Mesendoderm (in vitro differentiated cells): ENCODE results near the gene NDFIP1.

Source experiments
- DNase-seq: peaks from one replicate; pipeline ENCODE4 v3.0.0; 2013
- H2AK5ac ChIP-seq: 2 replicates; pipeline ENCODE4 v1.6.1; 2013; ENCODE audit warnings: low read length, inconsistent platforms
- H2BK120ac ChIP-seq: 2 replicates; pipeline ENCODE4 v1.6.1; 2013; ENCODE audit warnings: low read depth, mild to moderate bottlenecking, low read length, moderate library complexity, mixed read lengths
- H2BK15ac ChIP-seq: replicated peaks from 2 replicates; pipeline ENCODE4 v1.6.1; 2013; ENCODE audit warnings: low read depth, mild to moderate bottlenecking, moderate library complexity
- H2BK5ac ChIP-seq: 2 replicates; pipeline ENCODE4 v1.6.1; 2013; ENCODE audit warnings: low read length, inconsistent platforms
- H3K18ac ChIP-seq: 2 replicates; pipeline ENCODE4 v1.6.1; 2013; ENCODE audit warnings: mild to moderate bottlenecking, low read length, mixed read lengths
- H3K23ac ChIP-seq: one replicate; pipeline ENCODE4 v1.6.1; 2013; ENCODE audit warnings: low read length
- H3K27ac ChIP-seq: 2 replicates; pipeline ENCODE4 v1.5.1; 2013; ENCODE audit warnings: low read depth, mild to moderate bottlenecking, inconsistent platforms, low read length, moderate library complexity
- H3K27me3 ChIP-seq: 2 replicates; pipeline ENCODE4 v1.6.1; 2013; ENCODE audit warnings: low read length, control low read depth, mild to moderate bottlenecking, inconsistent platforms; ENCODE audit not compliant: insufficient read depth, poor library complexity
- H3K36me3 ChIP-seq: 2 replicates; pipeline ENCODE4 v1.6.1; 2013; ENCODE audit warnings: low read length, inconsistent platforms; ENCODE audit not compliant: control insufficient read depth, insufficient read depth
- H3K4ac ChIP-seq: one replicate; pipeline ENCODE4 v1.6.1; 2013; ENCODE audit warnings: low read depth, mild to moderate bottlenecking, low read length, moderate library complexity
- H3K4me1 ChIP-seq: 2 replicates; pipeline ENCODE4 v1.6.1; 2013; ENCODE audit warnings: low read depth, low read length, inconsistent platforms; ENCODE audit not compliant: control insufficient read depth
- H3K4me2 ChIP-seq: 2 replicates; pipeline ENCODE4 v1.6.1; 2013; ENCODE audit warnings: low read length
- H3K4me3 ChIP-seq: 2 replicates; pipeline ENCODE4 v1.5.1; 2013; ENCODE audit warnings: mild to moderate bottlenecking, low read length
- H3K56ac ChIP-seq: one replicate; pipeline ENCODE4 v1.6.1; 2013; ENCODE audit warnings: low read length
- H3K79me1 ChIP-seq: 2 replicates; pipeline ENCODE4 v1.6.1; 2013; ENCODE audit warnings: low read length, inconsistent platforms
- H3K79me2 ChIP-seq: 2 replicates; pipeline ENCODE4 v1.6.1; 2013; ENCODE audit warnings: mild to moderate bottlenecking, low read length; ENCODE audit not compliant: control insufficient read depth, insufficient read depth
- H3K9ac ChIP-seq: 2 replicates; pipeline ENCODE4 v1.6.1; 2013; ENCODE audit warnings: low read length, inconsistent platforms
- H4K5ac ChIP-seq: one replicate; pipeline ENCODE4 v1.6.1; 2013; ENCODE audit warnings: low read length
- H4K8ac ChIP-seq: one replicate; pipeline ENCODE4 v1.6.1; 2013; ENCODE audit warnings: low read depth, mild to moderate bottlenecking, control low read depth, low read length, moderate library complexity
- WGBS: extraction: QIAGEN DNeasy Blood & Tissue Kit; methylation state at CpG from one replicate; pipeline ENCODE4 v1.1.7; 2013; ENCODE audit warnings: low lambda C conversion rate, missing lambda C conversion rate; ENCODE audit not compliant: insufficient coverage; ENCODE audit errors: extremely low coverage; 5-methylcytosine and 5-hydroxymethylcytosine counted together

The NDFIP1 gene

DNA sequence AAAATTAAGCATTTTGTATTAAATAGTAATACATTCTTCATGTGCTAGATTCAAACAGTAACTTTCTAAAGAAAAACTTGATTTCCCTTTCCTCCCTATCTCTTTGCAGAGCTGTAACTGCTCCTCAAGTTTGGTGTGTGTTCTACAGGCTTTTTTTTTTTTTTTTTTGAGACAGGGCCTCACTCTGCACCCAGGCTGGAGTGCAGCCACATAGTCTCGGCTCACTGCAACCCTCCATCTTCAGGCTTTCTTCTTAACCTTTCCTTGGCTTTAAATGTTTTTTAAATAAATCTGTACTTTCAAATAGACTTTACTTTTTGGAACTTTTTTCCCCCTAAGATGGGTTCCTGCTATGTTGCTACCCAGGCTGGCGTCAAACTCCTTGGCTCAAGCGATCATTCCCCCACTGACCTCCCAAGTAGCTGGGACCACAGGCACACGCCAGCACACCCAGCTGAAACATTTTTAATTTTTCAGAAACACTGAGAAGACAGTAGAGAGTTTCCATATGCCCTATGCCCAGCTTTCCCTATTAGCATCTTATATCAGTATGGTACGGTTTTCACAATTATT is 9.1 kb downstream of the NDFIP1 start:
- peaks cover 18% of the 10 kb centered on the region for H3K79me1 ChIP-seq
- H4K8ac ChIP-seq = no peak overlapping the region
- no peak overlapping the region for H3K27ac ChIP-seq
- no peak overlapping the region for H3K4me3 ChIP-seq
- H3K4me2 ChIP-seq = no peak overlapping the region
- no peak overlapping the region for H2BK15ac ChIP-seq
- no peak for DNase-seq
- no peak overlapping the region for H4K5ac ChIP-seq
- WGBS = no CpG with 5 or more reads among the region's 5 CpGs
- no peak overlapping the region for H2BK5ac ChIP-seq
- no peaks in the 10 kb centered on the region for H3K36me3 ChIP-seq
- H3K56ac ChIP-seq = no peak overlapping the region
- H3K18ac ChIP-seq = no peak overlapping the region
- no peak overlapping the region for H2BK120ac ChIP-seq
- H3K9ac ChIP-seq = no peak overlapping the region
- H2AK5ac ChIP-seq = no peak overlapping the region
- H3K23ac ChIP-seq = no peak overlapping the region
- H3K27me3 ChIP-seq = no peaks in the 10 kb centered on the region
- no peaks in the 10 kb centered on the region for H3K4me1 ChIP-seq
- H3K4ac ChIP-seq = no peak overlapping the region
- H3K79me2 ChIP-seq = peaks cover 19% of the 10 kb centered on the region

DNA sequence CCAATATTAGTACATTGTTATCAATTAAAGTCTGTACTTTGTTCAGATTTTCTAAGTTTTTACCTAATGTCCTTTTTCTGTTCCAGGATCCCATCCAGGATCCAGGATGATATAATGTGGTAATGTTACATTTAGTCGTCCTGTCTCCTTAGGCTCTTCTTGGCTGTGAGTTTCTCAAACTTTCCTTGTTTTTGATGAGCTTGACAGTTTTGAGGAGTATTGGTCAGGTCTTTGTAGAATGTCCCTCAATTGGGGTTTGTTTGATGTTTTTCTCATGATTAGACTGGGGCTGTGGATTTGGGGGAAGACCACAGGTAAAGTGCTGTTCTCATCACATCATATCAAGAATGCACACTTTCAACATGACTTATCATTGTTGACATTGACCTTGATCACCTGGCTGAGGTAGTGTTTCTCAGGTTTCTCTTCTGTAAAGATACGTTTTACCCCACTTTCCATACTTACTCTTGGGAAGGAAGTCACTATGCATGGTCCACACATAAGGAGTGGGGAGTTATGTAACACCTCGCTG is 9.6 kb downstream of the NDFIP1 start:
- H3K79me1 ChIP-seq = peaks cover 16% of the 10 kb centered on the region
- H2BK5ac ChIP-seq = no peak overlapping the region
- no peak overlapping the region for H2AK5ac ChIP-seq
- H3K23ac ChIP-seq = no peak overlapping the region
- DNase-seq = no peak
- no peaks in the 10 kb centered on the region for H3K27me3 ChIP-seq
- H3K18ac ChIP-seq = no peak overlapping the region
- no peak overlapping the region for H2BK120ac ChIP-seq
- H3K9ac ChIP-seq = no peak overlapping the region
- no peak overlapping the region for H4K5ac ChIP-seq
- H3K4me1 ChIP-seq = no peaks in the 10 kb centered on the region
- H3K4me2 ChIP-seq = no peak overlapping the region
- no peak overlapping the region for H2BK15ac ChIP-seq
- no CpG with 5 or more reads among the region's 3 CpGs for WGBS
- H3K36me3 ChIP-seq = no peaks in the 10 kb centered on the region
- no peak overlapping the region for H4K8ac ChIP-seq
- no peak overlapping the region for H3K56ac ChIP-seq
- peaks cover 19% of the 10 kb centered on the region for H3K79me2 ChIP-seq
- no peak overlapping the region for H3K27ac ChIP-seq
- H3K4me3 ChIP-seq = no peak overlapping the region
- no peak overlapping the region for H3K4ac ChIP-seq

DNA sequence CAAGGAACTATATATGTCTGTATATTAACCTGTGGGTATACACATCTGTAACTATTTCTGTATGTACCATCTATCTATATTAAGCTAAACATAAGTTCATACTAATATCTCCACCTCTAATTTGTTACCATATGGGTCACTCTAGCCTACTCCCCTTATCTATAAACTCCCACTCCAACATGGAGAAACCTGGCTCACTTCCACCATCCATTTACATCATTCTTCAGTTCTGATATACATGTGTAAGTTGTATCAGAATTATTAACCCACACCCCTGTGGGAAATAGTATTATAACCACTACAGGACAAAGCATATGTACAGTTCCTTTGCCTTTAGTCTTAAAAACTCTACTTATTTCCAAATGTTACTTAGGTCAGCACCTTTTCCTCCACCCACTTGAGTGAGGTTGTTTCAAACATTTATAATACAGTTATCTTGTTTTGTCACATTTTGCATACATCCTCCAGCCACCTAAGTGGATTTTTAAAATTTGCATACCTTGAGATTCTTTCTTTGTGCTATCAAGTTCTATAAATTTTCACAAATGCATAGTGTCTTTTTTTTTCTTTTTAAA is 10.6 kb downstream of the NDFIP1 start:
- no peak overlapping the region for H3K23ac ChIP-seq
- no peak overlapping the region for H3K4ac ChIP-seq
- no peak overlapping the region for H3K56ac ChIP-seq
- H2AK5ac ChIP-seq = no peak overlapping the region
- H4K8ac ChIP-seq = no peak overlapping the region
- no peaks in the 10 kb centered on the region for H3K4me1 ChIP-seq
- no peaks in the 10 kb centered on the region for H3K27me3 ChIP-seq
- H3K4me3 ChIP-seq = no peak overlapping the region
- no peak overlapping the region for H2BK15ac ChIP-seq
- H3K4me2 ChIP-seq = no peak overlapping the region
- no peaks in the 10 kb centered on the region for H3K36me3 ChIP-seq
- H4K5ac ChIP-seq = no peak overlapping the region
- H3K79me1 ChIP-seq = peaks cover 19% of the 10 kb centered on the region
- no peak overlapping the region for H3K18ac ChIP-seq
- no peak overlapping the region for H2BK5ac ChIP-seq
- DNase-seq = no peak
- H3K27ac ChIP-seq = no peak overlapping the region
- H2BK120ac ChIP-seq = no peak overlapping the region
- H3K79me2 ChIP-seq = peaks cover 14% of the 10 kb centered on the region
- H3K9ac ChIP-seq = no peak overlapping the region

DNA sequence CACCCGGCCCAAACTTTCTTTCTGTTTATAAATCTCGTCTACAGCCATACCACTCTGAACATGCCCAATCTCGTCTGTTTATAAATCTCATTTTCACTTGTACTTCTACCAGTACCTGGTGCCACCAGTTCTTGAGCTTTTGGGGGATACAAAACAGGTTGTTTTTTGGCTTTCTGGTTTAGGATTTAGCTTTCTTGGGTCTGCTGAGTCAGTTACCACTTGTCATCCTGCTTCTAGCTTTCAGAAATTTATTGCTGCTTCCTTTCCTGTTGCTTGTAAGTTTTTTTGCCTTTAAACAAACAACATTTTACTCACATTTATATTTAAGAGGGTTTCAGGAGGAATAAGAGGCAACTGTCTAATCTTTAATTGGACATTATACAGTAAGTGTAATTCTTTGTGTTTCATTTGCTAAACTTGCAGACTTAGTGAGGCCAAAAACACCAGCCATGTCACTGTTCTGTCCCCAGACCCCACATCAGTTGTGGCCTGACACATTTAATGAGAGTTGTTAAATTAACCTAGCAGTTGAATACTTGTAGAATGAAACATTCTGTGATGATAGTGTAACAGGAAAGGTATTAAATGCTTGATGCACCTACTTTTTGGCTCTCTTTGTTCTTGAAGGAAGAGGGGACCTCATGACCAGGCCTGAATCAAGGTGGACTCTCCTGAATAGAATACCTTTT is 11.8 kb downstream of the NDFIP1 start:
- Histone ChIP-seq H3K4me2 (no peak overlapping the region), H4K5ac (no peak overlapping the region), H2BK120ac (no peak overlapping the region), H3K79me2 (peaks cover 13% of the 10 kb centered on the region), H3K18ac (no peak overlapping the region), H2AK5ac (no peak overlapping the region), H2BK15ac (no peak overlapping the region), H3K23ac (no peak overlapping the region), H3K27me3 (no peaks in the 10 kb centered on the region), H3K56ac (no peak overlapping the region), H3K4me1 (no peaks in the 10 kb centered on the region), H3K9ac (no peak overlapping the region), H3K36me3 (no peaks in the 10 kb centered on the region), H3K4me3 (no peak overlapping the region), H2BK5ac (no peak overlapping the region), H3K27ac (no peak overlapping the region), H3K79me1 (peaks cover 17% of the 10 kb centered on the region), H3K4ac (no peak overlapping the region), H4K8ac (no peak overlapping the region)
- DNase-seq = no peak
- no CpG with 5 or more reads among the region's 3 CpGs for WGBS

DNA sequence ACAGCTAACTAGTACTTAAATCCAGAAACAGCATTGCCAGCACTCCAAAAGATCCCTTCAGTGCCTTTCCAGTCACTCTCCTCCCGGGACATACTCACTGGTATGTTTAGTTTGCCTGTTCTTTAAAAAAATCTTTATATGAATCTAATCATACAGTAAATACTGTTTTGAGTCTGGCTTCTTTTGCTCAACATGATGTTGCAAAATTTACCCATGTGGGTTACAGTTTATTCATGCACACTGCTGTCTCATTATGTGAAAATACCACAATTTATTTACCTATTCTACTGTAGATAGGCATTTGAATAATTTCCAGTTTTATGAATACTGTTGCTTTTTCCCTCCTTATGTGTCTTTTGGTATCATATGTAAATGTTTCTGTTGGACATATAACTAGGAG is 13.5 kb downstream of the NDFIP1 start:
- H4K8ac ChIP-seq = no peak overlapping the region
- H2AK5ac ChIP-seq = no peak overlapping the region
- H3K9ac ChIP-seq = no peak overlapping the region
- no peak overlapping the region for H3K4me3 ChIP-seq
- no peak overlapping the region for H3K4me2 ChIP-seq
- H2BK5ac ChIP-seq = no peak overlapping the region
- H3K36me3 ChIP-seq = no peaks in the 10 kb centered on the region
- no peaks in the 10 kb centered on the region for H3K4me1 ChIP-seq
- WGBS = no CpG with 5 or more reads among the region's 1 CpG
- H3K23ac ChIP-seq = no peak overlapping the region
- H3K79me2 ChIP-seq = peaks cover 15% of the 10 kb centered on the region
- no peak overlapping the region for H3K4ac ChIP-seq
- H2BK120ac ChIP-seq = no peak overlapping the region
- no peak overlapping the region for H3K56ac ChIP-seq
- peaks cover 18% of the 10 kb centered on the region for H3K79me1 ChIP-seq
- DNase-seq = no peak
- no peak overlapping the region for H3K27ac ChIP-seq
- no peak overlapping the region for H4K5ac ChIP-seq
- H3K18ac ChIP-seq = no peak overlapping the region
- H2BK15ac ChIP-seq = no peak overlapping the region
- no peaks in the 10 kb centered on the region for H3K27me3 ChIP-seq
